NCI-H2196 (cell line): ENCODE measurements around the gene PUS7.
"Not testable (repeated sequence)": the region's sequence is repeated elsewhere in the genome, so short reads cannot be mapped to it uniquely, and the experiment has no call there.

Source experiments
- DNase-seq: peaks from one replicate; lab custom pipeline; 2025; ENCODE audit not compliant: unreplicated experiment; lab: John Stamatoyannopoulos, UW

Gene PUS7

DNA sequence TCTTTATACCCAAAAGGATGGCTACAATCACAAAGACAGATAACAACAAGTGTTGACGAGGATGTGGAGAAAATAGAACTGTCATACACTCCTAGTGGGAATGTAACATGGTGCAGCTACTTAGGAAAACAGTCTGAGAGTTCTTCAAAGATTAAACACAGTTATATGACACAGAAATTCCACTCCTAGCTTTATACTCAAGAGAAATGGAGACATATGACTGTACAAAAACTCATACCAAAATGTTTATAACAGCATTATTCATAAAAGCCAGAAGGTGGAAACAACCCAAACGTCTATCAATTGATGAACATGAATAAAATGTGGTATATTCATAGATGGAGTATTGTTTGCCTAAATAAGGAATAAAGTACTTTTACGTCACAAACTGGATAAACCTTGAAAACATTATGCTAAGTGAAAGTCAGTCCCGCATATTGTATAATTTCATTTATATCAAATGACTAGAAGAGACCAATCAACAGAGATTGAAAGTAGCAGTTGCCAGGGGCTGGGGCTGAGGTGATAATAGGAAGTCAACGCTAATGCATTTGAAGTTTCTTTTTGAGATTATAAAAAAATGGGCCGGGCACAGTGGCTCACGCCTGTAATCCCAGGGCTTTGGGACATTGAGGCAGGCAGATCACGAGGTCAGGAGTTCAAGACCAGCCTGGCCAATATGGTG, 71.8 kb downstream of the PUS7 start:
- DNase-seq = no peak

DNA sequence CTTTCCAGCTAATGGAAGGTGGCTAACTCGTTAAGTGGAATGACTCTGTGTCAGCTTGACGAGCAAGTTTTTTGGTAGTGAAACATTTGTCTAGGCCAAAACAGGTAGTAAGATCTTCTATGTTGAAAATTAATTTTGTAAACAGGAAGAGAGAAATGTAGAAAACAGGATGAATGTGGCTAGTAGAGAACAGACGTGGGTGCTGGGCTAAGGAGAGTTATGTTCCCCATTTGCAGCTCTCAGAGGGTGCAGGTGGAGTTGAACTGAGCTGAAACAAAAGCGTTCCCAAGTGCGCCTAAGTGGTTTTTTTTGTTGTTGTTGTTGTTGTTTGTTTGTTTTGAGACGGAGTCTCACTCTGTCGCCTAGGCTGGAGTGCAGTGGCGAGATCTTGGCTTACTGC, 73.9 kb downstream of the PUS7 start:
- no peak for DNase-seq

DNA sequence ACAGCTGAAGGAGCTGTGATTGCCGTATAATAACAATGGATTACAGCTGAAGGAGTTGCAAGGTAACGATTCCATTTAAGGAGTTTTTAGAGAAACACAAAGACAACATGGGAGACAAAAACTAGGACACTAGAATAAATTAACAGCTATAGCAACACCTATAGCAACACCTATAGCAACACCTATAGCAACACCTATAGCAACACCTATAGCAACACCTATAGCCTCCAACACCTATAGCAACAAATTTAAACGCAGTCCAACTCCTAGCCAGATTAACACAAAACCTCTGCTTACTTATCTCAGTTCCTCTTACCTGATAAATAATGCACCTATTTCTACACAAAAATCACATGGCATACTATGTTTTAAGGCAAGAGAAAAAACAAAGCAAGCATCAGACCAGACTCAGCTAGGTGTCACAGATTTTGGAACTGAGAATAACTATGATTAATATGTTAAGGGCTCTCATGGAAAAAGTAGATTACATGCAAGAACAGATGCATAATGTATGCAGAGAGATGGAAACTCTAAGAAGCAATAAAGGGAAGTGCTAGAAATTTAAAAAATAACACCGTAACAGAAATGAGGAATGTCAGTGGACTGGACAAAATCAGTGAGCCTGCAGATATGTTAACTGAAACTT, 77.6 kb downstream of the PUS7 start:
- DNase-seq = no peak

DNA sequence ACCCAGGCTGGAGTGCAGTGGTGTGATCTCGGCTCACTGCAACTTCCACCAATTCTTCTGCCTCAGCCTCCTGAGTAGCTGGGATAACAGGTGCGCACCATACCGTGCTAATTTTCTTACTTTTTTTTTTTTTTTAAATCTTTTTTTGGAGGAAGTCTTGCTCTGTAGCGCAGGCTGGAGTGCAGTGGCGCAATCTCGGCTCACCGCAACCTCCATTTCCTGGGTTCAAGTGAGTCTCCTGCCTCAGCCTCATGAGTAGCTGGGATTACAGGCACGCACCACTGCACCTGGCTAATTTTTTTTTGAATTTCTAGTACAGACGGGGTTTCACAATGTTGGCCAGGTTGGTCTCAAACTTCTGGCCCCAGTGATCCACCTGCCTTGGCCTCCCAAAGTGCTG, 79.9 kb downstream of the PUS7 start:
- DNase-seq = not testable (repeated sequence)

DNA sequence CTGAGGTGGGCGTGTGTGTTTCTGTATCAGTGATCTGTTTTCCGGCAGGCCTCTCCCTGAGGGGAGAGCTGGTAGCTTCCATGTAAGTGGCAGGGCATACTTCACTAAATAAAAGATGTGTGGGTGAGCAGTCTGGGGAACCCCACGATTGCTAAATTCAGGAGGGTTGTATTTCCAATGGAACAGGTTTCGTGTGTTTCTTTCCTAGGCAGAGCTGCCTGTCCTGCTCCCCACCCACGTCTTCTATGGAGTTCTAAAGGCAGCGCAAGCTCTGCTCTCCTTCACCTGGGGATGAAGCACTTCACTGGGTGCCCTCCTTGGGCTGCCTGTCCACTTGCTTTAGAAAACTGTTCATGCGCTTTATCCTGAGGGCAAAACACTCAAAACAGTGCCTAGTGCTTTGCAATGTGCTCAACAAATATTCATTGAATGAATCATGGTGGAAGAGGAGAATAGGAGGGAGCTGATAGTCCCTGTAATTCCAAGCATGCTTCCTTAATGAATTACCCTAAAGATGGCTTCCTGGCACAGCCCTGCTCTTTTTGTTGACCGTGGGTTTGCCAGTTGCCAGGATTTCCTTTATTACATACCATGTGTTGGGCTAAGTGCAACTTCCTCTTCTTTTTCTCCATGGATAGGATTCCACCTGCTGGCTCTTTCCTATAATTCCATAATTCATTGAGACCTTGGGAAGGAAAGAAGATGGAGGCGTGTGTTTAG, 82.7 kb downstream of the PUS7 start:
- DNase-seq = peak; percentile 47

DNA sequence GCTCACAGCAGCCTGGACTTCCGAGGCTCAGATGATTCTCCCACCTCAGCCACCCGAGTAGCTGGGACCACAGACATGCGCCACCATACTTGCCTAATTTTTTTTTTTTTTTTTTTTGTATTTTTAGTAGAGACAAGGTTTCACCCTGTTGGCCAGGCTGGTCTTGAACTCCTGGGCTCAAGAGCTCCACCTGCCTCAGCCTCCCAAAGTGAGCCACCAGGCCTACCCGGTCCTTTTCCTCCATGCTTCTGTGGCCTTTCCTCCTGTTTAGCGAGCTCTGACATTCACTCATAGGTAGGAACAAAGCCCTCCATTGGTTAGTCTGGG, 83.3 kb downstream of the PUS7 start:
- DNase-seq = no peak

GRCh38 chr7:105438254-105438653, 83.8 kb downstream of the PUS7 start:
- no peak for DNase-seq

- DNase-seq = not testable (repeated sequence)
These were observed 84.7 kb downstream of the PUS7 start for GRCh38 chr7:105437356-105437755.

DNA sequence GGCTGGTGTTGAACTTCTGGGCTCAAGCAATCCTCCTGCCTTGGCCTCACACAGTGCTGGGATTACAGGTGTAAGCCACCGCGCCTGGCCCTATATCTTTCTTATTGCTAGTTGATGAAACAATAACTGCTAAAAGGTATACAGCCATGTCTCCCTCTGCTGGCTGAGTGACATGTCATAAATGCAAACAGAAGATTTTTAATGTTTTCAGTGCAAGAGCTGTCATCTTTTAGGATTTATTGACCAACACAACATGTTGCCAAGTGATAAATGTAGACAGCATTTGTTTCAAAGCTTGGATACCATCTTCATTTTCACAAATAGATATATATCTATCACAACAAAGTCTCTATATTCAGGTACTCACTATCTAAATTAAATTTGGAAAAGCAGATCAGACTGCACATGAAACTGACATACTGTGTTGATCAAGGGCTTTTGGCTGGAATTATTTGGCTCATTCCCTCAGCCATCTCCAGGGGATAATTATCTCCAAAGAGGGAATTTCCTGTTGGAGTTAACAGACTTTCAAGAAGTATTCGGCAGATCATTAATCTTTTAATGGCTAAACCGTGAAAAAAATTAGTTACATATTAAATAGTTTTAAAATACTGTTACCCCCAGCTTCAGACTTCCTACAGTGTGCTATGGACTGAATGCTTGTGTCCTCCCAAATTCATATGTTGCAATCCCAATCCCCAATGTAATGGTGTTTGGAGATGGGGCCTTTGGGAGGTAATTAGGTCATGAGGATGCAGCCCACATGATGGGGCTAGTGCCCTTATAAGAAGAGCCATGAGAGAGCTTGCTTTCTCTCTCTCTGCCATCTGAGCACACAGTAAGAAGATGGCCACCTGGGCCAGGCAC, 92.1 kb downstream of the PUS7 start:
- peak; percentile 53 for DNase-seq

GRCh38 chr7:105426606-105427146, 95.4 kb downstream of the PUS7 start:
- DNase-seq = no peak

DNA sequence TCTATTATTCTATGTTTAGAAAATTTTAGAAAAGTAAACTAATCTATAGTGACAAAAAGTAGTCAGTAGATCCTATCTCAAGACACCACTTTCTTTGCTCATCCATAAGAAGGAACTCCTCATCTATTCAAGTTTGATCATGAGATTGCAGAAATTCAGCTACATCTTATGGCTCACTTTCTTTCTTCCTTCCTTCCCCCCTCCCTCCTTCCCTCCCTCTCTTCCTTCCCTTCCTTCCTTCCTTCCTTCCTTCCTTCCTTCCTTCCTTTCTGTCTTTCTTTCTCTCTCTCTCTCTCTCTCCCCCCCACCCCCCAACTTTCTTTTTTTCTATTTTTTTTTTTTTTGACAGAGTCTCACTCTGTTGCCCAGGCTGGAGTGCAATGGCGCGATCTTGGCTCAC, 98.1 kb downstream of the PUS7 start:
- DNase-seq = no peak

GRCh38 chr7:105413887-105414437, 108.1 kb downstream of the PUS7 start:
- DNase-seq = no peak

DNA sequence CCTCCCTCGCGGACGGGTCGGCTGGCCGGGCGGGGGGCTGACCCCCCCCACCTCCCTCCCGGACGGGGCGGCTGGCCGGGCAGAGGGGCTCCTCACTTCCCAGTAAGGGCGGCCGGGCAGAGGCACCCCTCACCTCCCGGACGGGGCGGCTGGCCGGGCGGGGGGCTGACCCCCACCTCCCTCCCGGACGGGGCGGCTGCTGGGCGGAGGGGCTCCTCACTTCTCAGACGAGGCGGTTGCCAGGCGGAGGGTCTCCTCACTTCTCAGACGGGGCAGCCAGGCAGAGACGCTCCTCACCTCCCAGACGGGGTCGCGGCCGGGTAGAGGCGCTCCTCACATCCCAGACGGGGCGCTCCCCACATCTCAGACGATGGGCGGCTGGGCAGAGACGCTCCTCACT, 111.3 kb downstream of the PUS7 start:
- not testable (repeated sequence) for DNase-seq

DNA sequence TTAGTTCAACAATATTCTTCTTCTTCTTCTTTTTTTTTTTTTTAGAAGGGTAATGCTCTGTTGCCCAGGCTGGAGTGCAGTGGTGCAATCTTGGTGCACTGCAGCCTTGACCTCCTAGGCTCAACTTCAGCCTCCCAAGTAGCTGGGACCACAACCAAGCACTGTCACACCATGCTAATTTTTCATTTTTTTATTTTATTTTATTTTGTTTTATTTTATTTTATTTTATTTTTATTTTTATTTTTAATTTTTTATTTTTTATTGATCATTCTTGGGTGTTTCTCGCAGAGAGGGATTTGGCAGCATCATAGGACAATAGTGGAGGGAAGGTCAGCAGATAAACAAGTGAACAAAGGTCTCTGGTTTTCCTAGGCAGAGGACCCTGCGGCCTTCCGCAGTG, 112.3 kb downstream of the PUS7 start:
- not testable (repeated sequence) for DNase-seq

DNA sequence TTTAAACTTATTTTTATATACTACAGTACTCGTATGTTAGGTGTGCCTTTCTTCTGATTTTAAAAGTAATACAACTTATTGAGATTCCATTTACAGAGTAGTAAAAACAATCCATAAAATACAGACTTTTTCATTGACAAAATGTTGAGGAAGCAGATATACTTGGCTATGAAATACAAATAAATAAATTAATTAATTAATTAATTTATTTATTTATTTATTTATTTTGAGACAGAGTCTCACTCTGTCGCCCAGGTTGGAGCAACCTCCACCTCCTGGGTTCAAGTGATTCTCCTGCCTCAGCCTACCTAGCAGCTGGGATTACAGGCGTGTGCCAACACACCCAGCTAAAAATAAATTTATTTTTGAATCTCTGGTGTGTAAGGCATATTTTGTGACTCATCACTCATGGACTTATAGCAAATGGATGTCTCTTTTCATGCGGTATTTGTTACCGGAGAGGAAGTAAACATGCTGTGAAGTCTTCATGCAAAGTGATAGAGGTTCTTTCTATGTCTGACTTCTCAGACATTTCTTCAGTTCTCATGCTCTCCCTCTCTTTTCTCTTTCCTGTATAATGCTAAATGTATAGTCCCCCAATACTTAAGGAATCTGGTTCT, 113.2 kb downstream of the PUS7 start:
- DNase-seq = no peak
